ENCODE results near the gene CDCP2.

DNA sequence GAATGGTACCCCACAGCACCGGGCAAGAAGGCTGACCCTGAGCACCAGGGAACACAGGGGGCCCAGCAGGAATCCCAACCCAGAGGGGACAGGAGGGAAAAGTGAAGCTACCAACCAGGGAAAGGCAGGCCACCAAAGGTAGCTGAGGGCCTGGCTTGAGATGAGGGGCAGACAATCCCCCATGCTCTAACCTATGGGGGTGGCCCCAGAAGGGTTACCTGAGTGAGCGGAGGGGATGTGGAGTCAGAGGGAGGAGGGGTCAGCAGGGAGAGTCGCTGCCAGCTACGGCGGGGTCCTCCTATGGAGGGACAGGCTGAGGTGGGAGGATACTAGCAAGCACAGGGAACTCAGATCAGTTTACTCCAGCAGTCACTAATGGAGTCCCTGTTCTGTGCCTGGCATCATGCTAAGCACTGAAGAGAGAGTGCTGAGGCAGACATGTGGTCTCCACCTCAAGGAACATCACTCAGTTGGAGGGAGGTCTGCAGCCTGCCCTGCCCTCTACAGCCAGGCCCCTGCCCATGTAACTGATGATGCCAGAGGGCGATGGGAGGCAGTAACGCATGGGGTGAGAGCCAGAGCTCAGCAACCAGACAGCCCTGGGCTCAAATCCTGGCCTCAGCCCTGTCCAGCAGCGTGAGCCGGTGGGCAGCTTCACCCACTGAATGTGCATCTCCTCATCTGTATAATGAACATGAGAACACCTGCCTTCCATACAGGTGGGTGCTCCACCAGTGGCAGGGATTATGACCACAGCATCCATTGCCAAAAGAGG lies 25.7 kb upstream of the CDCP2 start:
- TF ChIP-seq, protein P1, sequence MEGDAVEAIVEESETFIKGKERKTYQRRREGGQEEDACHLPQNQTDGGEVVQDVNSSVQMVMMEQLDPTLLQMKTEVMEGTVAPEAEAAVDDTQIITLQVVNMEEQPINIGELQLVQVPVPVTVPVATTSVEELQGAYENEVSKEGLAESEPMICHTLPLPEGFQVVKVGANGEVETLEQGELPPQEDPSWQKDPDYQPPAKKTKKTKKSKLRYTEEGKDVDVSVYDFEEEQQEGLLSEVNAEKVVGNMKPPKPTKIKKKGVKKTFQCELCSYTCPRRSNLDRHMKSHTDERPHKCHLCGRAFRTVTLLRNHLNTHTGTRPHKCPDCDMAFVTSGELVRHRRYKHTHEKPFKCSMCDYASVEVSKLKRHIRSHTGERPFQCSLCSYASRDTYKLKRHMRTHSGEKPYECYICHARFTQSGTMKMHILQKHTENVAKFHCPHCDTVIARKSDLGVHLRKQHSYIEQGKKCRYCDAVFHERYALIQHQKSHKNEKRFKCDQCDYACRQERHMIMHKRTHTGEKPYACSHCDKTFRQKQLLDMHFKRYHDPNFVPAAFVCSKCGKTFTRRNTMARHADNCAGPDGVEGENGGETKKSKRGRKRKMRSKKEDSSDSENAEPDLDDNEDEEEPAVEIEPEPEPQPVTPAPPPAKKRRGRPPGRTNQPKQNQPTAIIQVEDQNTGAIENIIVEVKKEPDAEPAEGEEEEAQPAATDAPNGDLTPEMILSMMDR (IDR thresholded peaks at IDR 0.05; ENCODE audit: borderline replicate concordance, extremely low read depth, low read length, poor library complexity, severe bottlenecking) = no peak
- no peak for TF ChIP-seq EZH2 (IDR thresholded peaks at IDR 0.05; ENCODE audit: borderline replicate concordance, low read depth, low read length, severe bottlenecking)
